Astrocyte (in vitro differentiated cells and primary cell): ENCODE measurements around the gene BOD1. TPM values are rescaled to one million over a fixed set of nuclear protein-coding genes. Genes with fewer than 3 reads are reported as not detected.

Source experiments
- DNase-seq: peaks from one replicate; pipeline ENCODE4 v3.0.0-alpha.2; 2010; ENCODE audit warnings: low read depth
- FAIRE-seq: peaks from 2 replicates; lab custom pipeline; 2011; peaks lifted over from hg19 to GRCh38; lab: Jason Lieb, UNC
- H2AFZ ChIP-seq: 2 replicates; pipeline ENCODE4 v1.6.0; 2012; ENCODE audit warnings: low read depth, low read length, inconsistent platforms
- H3K27ac ChIP-seq: 2 replicates; pipeline ENCODE4 v1.5.1; 2011; ENCODE audit warnings: low read depth, low read length, inconsistent platforms
- H3K27me3 ChIP-seq: 2 replicates; pipeline ENCODE4 v1.6.0; 2011; ENCODE audit warnings: low read length, inconsistent platforms; ENCODE audit not compliant: insufficient read depth
- H3K36me3 ChIP-seq: 2 replicates; pipeline ENCODE4 v1.5.1; 2011; ENCODE audit warnings: low read length, inconsistent platforms; ENCODE audit not compliant: insufficient read depth
- H3K4me1 ChIP-seq: 2 replicates; pipeline ENCODE4 v1.5.1; 2011; ENCODE audit warnings: low read length, inconsistent platforms; ENCODE audit not compliant: insufficient read depth
- H3K4me2 ChIP-seq: 2 replicates; pipeline ENCODE4 v1.6.0; 2012; ENCODE audit warnings: low read length, inconsistent platforms
- H3K4me3 ChIP-seq: 2 replicates; pipeline ENCODE4 v1.5.1; 2011; ENCODE audit warnings: low read depth, mild to moderate bottlenecking, low read length, inconsistent platforms; ENCODE audit not compliant: insufficient read depth
- H3K79me2 ChIP-seq: 2 replicates; pipeline ENCODE4 v1.6.0; 2012; ENCODE audit warnings: mild to moderate bottlenecking, low read length, inconsistent platforms; ENCODE audit not compliant: insufficient read depth
- H3K9ac ChIP-seq: 2 replicates; pipeline ENCODE4 v1.6.0; 2012; ENCODE audit warnings: mild to moderate bottlenecking, low read length, inconsistent platforms
- H3K9me3 ChIP-seq: 2 replicates; pipeline ENCODE4 v1.5.1; 2012; ENCODE audit warnings: low read depth, mild to moderate bottlenecking, low read length, inconsistent platforms; ENCODE audit not compliant: insufficient read depth
- H4K20me1 ChIP-seq: 2 replicates; pipeline ENCODE4 v1.6.0; 2012; ENCODE audit warnings: low read length, inconsistent platforms; ENCODE audit not compliant: insufficient read depth
- H3K27ac Mint-ChIP-seq: one replicate; pipeline ENCODE4 v1.8.0; 2021; ENCODE audit warnings: mild to moderate bottlenecking, mixed read lengths; ENCODE audit not compliant: unreplicated experiment
- H3K27me3 Mint-ChIP-seq: one replicate; pipeline ENCODE4 v1.8.0; 2021; ENCODE audit warnings: low read depth, mixed read lengths; ENCODE audit not compliant: unreplicated experiment
- H3K36me3 Mint-ChIP-seq: one replicate; pipeline ENCODE4 v1.8.0; 2021; ENCODE audit warnings: low read depth, mixed read lengths; ENCODE audit not compliant: unreplicated experiment
- H3K4me1 Mint-ChIP-seq: one replicate; pipeline ENCODE4 v1.8.0; 2021; ENCODE audit warnings: low read depth, mixed read lengths; ENCODE audit not compliant: unreplicated experiment
- H3K4me3 Mint-ChIP-seq: one replicate; pipeline ENCODE4 v1.8.0; 2021; ENCODE audit warnings: mild to moderate bottlenecking, moderate library complexity, mixed read lengths; ENCODE audit not compliant: unreplicated experiment
- H3K9me3 Mint-ChIP-seq: one replicate; pipeline ENCODE4 v1.8.0; 2021; ENCODE audit warnings: mild to moderate bottlenecking, mixed read lengths; ENCODE audit not compliant: unreplicated experiment
- EZH2 ChIP-seq: IDR thresholded peaks from 2 replicates; pipeline ENCODE4 v1.6.1; 2012; ENCODE audit warnings: mild to moderate bottlenecking, low read length, inconsistent platforms; ENCODE audit not compliant: insufficient read depth
- total RNA-seq: library from RNA; stranded (reverse); gene quantifications from 2 replicates; pipeline ENCODE4 v1.2.1, GENCODE V29; 2021
- TF ChIP-seq, protein P1 (sequence below): IDR thresholded peaks from 2 replicates; pipeline ENCODE4 v1.5.1; 2011; ENCODE audit warnings: low read depth, mild to moderate bottlenecking, inconsistent platforms, low read length, moderate library complexity; ENCODE audit not compliant: insufficient read depth

Gene BOD1
- total RNA-seq, 1 donor from 2014 or later = 76.8 TPM

DNA sequence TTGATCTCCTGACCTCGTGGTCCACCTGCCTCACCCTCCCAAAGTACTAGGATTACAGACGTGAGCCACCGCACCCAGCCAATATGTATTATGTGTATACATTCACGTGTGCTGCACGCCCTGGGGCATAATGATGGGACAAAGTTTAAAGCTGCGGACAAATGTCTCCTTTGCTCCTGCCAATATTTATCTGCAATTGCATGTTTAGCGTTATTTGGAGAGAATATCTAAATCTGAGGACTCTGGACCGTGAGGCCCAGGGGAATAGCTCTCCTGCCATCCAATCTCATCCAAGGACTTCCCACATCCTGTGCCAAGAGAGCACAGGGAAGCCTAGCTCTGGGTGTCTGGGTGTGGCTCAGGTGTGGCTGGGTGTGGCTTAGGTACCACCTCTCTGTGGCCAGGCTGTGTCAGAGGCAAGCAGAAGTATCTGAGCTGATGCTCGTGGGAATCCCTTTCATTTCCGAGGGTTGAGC is 6.9 kb upstream of the BOD1 start:
- no peak overlapping the region for H3K27ac Mint-ChIP-seq
- FAIRE-seq (no peak), DNase-seq (no peak)
- peaks cover 5% of the 10 kb centered on the region for H3K27me3 Mint-ChIP-seq
- Histone ChIP-seq H3K4me3 (no peak overlapping the region), H3K9ac (no peak overlapping the region), H3K27me3 (peaks cover 5% of the 10 kb centered on the region), H3K27ac (no peak overlapping the region), H3K79me2 (no peaks in the 10 kb centered on the region), H3K9me3 (no peaks in the 10 kb centered on the region), H4K20me1 (no peaks in the 10 kb centered on the region), H3K4me2 (no peak overlapping the region), H3K36me3 (no peaks in the 10 kb centered on the region), H2AFZ (no peak overlapping the region), H3K4me1 (peaks cover 4% of the 10 kb centered on the region)
- H3K9me3 Mint-ChIP-seq = no peaks in the 10 kb centered on the region
- H3K4me1 Mint-ChIP-seq = peaks cover 21% of the 10 kb centered on the region
- no peak overlapping the region for H3K4me3 Mint-ChIP-seq
- TF ChIP-seq EZH2 = no peak
- TF ChIP-seq, protein P1, sequence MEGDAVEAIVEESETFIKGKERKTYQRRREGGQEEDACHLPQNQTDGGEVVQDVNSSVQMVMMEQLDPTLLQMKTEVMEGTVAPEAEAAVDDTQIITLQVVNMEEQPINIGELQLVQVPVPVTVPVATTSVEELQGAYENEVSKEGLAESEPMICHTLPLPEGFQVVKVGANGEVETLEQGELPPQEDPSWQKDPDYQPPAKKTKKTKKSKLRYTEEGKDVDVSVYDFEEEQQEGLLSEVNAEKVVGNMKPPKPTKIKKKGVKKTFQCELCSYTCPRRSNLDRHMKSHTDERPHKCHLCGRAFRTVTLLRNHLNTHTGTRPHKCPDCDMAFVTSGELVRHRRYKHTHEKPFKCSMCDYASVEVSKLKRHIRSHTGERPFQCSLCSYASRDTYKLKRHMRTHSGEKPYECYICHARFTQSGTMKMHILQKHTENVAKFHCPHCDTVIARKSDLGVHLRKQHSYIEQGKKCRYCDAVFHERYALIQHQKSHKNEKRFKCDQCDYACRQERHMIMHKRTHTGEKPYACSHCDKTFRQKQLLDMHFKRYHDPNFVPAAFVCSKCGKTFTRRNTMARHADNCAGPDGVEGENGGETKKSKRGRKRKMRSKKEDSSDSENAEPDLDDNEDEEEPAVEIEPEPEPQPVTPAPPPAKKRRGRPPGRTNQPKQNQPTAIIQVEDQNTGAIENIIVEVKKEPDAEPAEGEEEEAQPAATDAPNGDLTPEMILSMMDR = no peak
- H3K36me3 Mint-ChIP-seq = no peaks in the 10 kb centered on the region

DNA sequence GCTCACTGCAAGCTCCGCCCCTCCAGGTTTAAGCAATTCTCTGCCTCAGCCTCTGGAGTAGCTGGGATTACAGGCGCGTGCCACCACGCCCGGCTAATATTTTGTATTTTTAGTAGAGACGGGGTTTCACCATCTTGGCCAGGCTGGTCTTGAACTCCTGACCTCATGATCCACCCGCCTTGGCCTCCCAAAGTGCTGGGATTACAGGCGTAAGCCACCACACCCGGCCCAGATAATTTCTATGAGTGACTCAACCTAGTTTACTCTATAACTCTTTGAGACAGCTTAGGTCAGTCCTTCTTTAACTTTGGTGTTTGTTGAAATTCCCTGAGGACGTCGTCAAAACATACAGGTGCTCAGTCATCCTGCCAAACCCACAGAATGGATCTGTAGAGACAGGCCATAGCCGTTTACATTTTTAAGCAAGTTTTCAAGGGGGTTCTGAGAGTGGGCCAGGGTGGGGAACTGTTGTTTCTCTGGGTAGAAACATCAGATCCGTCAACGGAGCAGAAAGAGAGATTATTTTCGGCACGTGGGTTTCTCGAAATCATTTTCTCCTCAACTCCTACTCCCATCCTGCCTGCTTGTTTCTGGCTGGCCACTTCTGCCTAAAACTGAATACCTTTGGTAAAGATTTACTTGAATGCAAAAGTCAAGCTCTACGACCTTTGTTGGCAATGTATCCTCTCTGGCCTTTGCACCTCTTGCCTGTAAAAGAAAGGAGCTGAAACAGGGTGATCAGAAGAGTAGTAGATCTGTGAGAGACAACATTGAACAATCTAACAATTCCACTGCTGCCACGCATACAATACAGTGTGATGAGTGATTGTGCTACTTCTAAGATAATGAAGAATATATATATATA is 6.0 kb upstream of the BOD1 start:
- Histone ChIP-seq H3K36me3 (no peaks in the 10 kb centered on the region), H3K79me2 (no peaks in the 10 kb centered on the region), H3K27ac (no peak overlapping the region), H3K4me1 (no peaks in the 10 kb centered on the region), H3K9ac (no peak overlapping the region), H3K4me3 (no peak overlapping the region), H2AFZ (no peak overlapping the region), H3K9me3 (no peaks in the 10 kb centered on the region), H4K20me1 (no peaks in the 10 kb centered on the region), H3K27me3 (peaks cover 1% of the 10 kb centered on the region), H3K4me2 (no peak overlapping the region)
- DNase-seq (no peak), FAIRE-seq (no peak)
- peaks cover 1% of the 10 kb centered on the region for H3K27me3 Mint-ChIP-seq
- no peak overlapping the region for H3K4me3 Mint-ChIP-seq
- no peaks in the 10 kb centered on the region for H3K9me3 Mint-ChIP-seq
- H3K36me3 Mint-ChIP-seq = no peaks in the 10 kb centered on the region
- H3K27ac Mint-ChIP-seq = no peak overlapping the region
- H3K4me1 Mint-ChIP-seq = peaks cover 16% of the 10 kb centered on the region
- no peak for TF ChIP-seq EZH2
- TF ChIP-seq, protein P1 = no peak

DNA sequence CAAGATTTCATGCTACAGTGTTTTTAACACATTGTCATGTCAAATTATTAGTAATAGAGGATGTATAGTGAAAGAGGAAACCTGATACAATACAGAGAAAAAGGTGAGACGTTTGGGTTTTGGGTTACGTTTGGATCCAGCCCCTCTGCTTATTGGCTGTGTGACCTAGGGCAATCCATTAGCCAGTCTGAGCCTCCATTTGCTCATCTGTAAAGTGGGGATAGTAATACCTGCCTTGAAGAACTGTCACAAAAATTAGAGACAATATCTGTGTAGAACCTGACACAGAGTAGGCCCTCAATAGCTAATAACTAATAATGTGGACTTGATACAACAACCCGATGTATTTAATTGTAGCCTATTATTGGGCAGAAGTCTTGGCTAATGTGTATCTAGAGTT is 4.3 kb upstream of the BOD1 start:
- no peak overlapping the region for H3K4me3 ChIP-seq
- Mint-ChIP-seq H3K27me3 (no peaks in the 10 kb centered on the region), H3K4me1 (peaks cover 13% of the 10 kb centered on the region), H3K4me3 (no peak overlapping the region), H3K27ac (no peak overlapping the region), H3K9me3 (no peaks in the 10 kb centered on the region), H3K36me3 (no peaks in the 10 kb centered on the region)
- H3K4me2 ChIP-seq = no peak overlapping the region
- FAIRE-seq = no peak
- H3K9ac ChIP-seq = no peak overlapping the region
- H2AFZ ChIP-seq = no peak overlapping the region
- H3K4me1 ChIP-seq = no peaks in the 10 kb centered on the region
- no peaks in the 10 kb centered on the region for H3K36me3 ChIP-seq
- peaks cover under 1% of the 10 kb centered on the region for H4K20me1 ChIP-seq
- H3K79me2 ChIP-seq = peaks cover 1% of the 10 kb centered on the region
- TF ChIP-seq, protein P1 = no peak
- TF ChIP-seq EZH2 = no peak
- no peaks in the 10 kb centered on the region for H3K9me3 ChIP-seq
- no peak overlapping the region for H3K27ac ChIP-seq
- no peak for DNase-seq
- H3K27me3 ChIP-seq = no peaks in the 10 kb centered on the region
